Measurements from ENCODE around the gene XYLT1.

DNA sequence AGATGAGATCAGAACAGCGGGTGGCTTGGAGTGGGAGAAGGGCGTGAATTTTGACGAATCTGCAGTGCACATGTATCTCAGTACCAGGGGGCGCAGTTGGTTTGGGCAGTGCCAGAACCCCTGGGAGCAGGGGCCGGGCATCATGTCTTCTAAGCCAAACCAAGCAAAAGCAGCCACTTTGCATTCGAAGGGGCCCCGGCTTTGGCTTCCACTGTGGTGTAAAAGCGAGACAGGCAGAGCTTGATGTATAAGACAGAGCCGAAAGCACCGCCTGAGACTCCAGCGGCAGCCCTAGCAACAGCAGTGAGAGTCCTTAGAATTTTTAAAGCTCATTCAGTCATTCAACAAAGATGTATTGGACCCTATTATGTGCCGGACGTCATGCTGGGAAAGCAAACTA, 3.8 kb upstream of the XYLT1 start:
- TF ChIP-seq, protein P1, sequence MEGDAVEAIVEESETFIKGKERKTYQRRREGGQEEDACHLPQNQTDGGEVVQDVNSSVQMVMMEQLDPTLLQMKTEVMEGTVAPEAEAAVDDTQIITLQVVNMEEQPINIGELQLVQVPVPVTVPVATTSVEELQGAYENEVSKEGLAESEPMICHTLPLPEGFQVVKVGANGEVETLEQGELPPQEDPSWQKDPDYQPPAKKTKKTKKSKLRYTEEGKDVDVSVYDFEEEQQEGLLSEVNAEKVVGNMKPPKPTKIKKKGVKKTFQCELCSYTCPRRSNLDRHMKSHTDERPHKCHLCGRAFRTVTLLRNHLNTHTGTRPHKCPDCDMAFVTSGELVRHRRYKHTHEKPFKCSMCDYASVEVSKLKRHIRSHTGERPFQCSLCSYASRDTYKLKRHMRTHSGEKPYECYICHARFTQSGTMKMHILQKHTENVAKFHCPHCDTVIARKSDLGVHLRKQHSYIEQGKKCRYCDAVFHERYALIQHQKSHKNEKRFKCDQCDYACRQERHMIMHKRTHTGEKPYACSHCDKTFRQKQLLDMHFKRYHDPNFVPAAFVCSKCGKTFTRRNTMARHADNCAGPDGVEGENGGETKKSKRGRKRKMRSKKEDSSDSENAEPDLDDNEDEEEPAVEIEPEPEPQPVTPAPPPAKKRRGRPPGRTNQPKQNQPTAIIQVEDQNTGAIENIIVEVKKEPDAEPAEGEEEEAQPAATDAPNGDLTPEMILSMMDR (IDR thresholded peaks at IDR 0.05), result no peak
- TF ChIP-seq ZFX (IDR thresholded peaks at IDR 0.05; ENCODE audit: borderline replicate concordance), result no peak
